GM12878 (cell line): Measurements from ENCODE around the gene MED19. TPM values are rescaled to one million over a fixed set of nuclear protein-coding genes. Genes with fewer than 3 reads are reported as not detected.

Experiments used
- BHLHE40 ChIP-seq, 2 experiments: fragments of 450-650 bp in 1 of 2; IDR thresholded peaks; 2 replicates each; pipeline ENCODE4 v1.6.1; 2011 to 2017; ENCODE audit warnings: low read depth in 2 of 2, borderline replicate concordance in 1 of 2, improper control_type of control experiment in 1 of 2, low read length in 1 of 2, mild to moderate bottlenecking in 1 of 2
- FOS ChIP-seq: IDR thresholded peaks from 3 replicates; pipeline ENCODE4 v1.6.1; 2011; ENCODE audit warnings: borderline replicate concordance; ENCODE audit not compliant: insufficient read length; ENCODE audit errors: extremely low read depth
- MXI1 ChIP-seq: fragments of 150-350 bp; IDR thresholded peaks from 2 replicates; pipeline ENCODE4 v1.6.1; 2011; ENCODE audit warnings: low read depth, mild to moderate bottlenecking, inconsistent platforms, low read length, improper control_type of control experiment
- SREBF1 ChIP-seq: IDR thresholded peaks from 2 replicates; pipeline ENCODE4 v1.6.1; 2012; ENCODE audit warnings: mild to moderate bottlenecking, low read length
- TCF3 ChIP-seq: IDR thresholded peaks from 2 replicates; pipeline ENCODE4 v1.6.1; 2012; ENCODE audit warnings: low read depth, mild to moderate bottlenecking, low read length, borderline replicate concordance; ENCODE audit not compliant: insufficient read depth
- WRNIP1 ChIP-seq: IDR thresholded peaks from 2 replicates; pipeline ENCODE4 v1.6.1; 2011; ENCODE audit warnings: low read depth, low read length, improper control_type of control experiment, borderline replicate concordance
- ZNF24 ChIP-seq: fragments of 450-650 bp; IDR thresholded peaks from 2 replicates; pipeline ENCODE4 v1.6.1; 2017; ENCODE audit warnings: antibody characterized with exemption, mild to moderate bottlenecking
- polyA plus RNA-seq, 11 experiments: library from polyadenylated mRNA; depleted of rRNA in 4 of 11; unstranded in 6 of 11; stranded (reverse) in 5 of 11; fragments of >200 nt; fragmentation: Nextera tagmentation in 4 of 11; fragmentation: Illumina TruSeq in 1 of 11; extraction: Ambion mirVana in 4 of 11; extraction: Trizol in 1 of 11; gene quantifications; 1 replicate in 1 of 11; 2 replicates in 10 of 11; pipeline versions ENCODE4 v1.2.1 to v1.2.3, GENCODE V29; 2011 to 2016; ENCODE audit warnings: inconsistent platforms in 2 of 11, missing spikeins in 2 of 11, low read depth in 1 of 11
- total RNA-seq, 4 experiments: library from RNA; depleted of rRNA in 3 of 4; stranded (reverse); fragments of >200 nt in 3 of 4; fragmentation: Illumina TruSeq in 1 of 4; extraction: Trizol in 1 of 4; gene quantifications; 2 replicates each; pipeline versions ENCODE4 v1.2.1 to v1.2.3, GENCODE V29; 2013 to 2021
- TF ChIP-seq, protein P1 (sequence below): fragments of 450-650 bp; IDR thresholded peaks from 2 replicates; pipeline ENCODE4 v1.6.1; 2014; ENCODE audit warnings: mild to moderate bottlenecking
- TF ChIP-seq, protein P2 (sequence below): fragments of 450-650 bp; IDR thresholded peaks from 2 replicates; pipeline ENCODE4 v1.6.1; 2016; ENCODE audit warnings: mild to moderate bottlenecking
- TF ChIP-seq, protein P3 (sequence below): fragments of 450-650 bp; IDR thresholded peaks from 2 replicates; pipeline ENCODE4 v1.6.1; 2018; ENCODE audit warnings: mild to moderate bottlenecking, low read depth, moderate library complexity; ENCODE audit not compliant: partially characterized antibody
- TF ChIP-seq, protein P4 (sequence below): fragments of 450-650 bp; IDR thresholded peaks from 2 replicates; pipeline ENCODE4 v1.6.1; 2017; ENCODE audit warnings: low read depth, mild to moderate bottlenecking, moderate library complexity
- TF ChIP-seq, protein P5 (sequence below): IDR thresholded peaks from 2 replicates; pipeline ENCODE4 v1.6.1; 2012; ENCODE audit warnings: low read depth, low read length, improper control_type of control experiment
- TF ChIP-seq, protein P6 (sequence below): IDR thresholded peaks from 2 replicates; pipeline ENCODE4 v1.6.1; 2011; ENCODE audit warnings: low read depth, low read length, improper control_type of control experiment, borderline replicate concordance
- TF ChIP-seq, protein P7 (sequence below): fragments of 450-650 bp; IDR thresholded peaks from 2 replicates; pipeline ENCODE4 v1.6.1; 2016; ENCODE audit warnings: mild to moderate bottlenecking, moderate library complexity, borderline replicate concordance

MED19 gene
- total and polyA plus RNA-seq, 10 of the 15 experiments (the other 5 are each of a cell fraction or from before 2014, with no cell fraction given), result 4.9 to 28.2 (median 17.3) TPM

DNA sequence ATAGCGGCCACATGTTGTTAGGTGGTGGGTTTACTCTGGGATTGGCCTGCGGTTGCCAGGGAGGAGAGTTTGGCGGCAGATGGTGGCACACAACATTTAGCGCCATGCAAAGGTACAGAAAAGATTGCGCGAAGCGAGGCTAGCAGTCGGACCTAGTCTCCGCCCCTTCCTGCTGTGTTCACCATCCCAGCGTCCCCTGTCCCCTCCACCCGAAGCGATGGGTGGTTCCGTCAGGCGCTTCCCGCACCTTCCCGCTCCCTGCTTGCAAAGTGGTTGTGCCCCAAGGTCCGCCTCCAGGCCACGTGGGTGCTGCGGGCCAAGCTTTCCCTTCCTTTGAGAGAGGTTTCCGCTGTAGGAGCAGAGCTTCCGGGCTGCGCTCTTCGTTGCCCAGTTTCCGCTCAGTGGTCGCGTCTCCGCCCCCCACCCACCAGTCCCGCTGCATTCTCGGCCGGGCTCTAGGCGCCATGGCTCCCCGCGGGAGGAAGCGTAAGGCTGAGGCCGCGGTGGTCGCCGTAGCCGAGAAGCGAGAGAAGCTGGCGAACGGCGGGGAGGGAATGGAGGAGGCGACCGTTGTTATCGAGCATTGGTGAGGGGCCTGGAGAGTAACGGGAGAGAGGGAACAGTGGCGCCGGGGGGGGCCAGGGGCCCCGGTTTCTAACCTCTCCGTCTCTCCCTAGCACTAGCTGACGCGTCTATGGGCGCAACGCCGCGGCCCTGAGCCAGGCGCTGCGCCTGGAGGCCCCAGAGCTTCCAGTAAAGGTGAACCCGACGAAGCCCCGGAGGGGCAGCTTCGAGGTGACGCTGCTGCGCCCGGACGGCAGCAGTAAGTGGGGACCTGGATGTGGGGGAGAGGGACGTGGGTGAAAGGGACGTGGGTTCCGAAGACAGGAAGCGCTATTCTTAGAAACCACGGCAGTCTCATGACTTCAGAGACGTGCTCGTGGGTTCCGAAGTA lies 29.4 kb upstream of the MED19 start, which contains the start of gene SELENOH (continued):
- TF ChIP-seq, protein P1, sequence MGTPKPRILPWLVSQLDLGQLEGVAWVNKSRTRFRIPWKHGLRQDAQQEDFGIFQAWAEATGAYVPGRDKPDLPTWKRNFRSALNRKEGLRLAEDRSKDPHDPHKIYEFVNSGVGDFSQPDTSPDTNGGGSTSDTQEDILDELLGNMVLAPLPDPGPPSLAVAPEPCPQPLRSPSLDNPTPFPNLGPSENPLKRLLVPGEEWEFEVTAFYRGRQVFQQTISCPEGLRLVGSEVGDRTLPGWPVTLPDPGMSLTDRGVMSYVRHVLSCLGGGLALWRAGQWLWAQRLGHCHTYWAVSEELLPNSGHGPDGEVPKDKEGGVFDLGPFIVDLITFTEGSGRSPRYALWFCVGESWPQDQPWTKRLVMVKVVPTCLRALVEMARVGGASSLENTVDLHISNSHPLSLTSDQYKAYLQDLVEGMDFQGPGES, result 0 out of 2 replicates have a peak, but pooled peaks have one; percentile 48
- peak; percentile 81 for TF ChIP-seq TCF3
- TF ChIP-seq, protein P2, sequence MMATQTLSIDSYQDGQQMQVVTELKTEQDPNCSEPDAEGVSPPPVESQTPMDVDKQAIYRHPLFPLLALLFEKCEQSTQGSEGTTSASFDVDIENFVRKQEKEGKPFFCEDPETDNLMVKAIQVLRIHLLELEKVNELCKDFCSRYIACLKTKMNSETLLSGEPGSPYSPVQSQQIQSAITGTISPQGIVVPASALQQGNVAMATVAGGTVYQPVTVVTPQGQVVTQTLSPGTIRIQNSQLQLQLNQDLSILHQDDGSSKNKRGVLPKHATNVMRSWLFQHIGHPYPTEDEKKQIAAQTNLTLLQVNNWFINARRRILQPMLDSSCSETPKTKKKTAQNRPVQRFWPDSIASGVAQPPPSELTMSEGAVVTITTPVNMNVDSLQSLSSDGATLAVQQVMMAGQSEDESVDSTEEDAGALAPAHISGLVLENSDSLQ, result peak; percentile 62
- TF ChIP-seq, protein P3, sequence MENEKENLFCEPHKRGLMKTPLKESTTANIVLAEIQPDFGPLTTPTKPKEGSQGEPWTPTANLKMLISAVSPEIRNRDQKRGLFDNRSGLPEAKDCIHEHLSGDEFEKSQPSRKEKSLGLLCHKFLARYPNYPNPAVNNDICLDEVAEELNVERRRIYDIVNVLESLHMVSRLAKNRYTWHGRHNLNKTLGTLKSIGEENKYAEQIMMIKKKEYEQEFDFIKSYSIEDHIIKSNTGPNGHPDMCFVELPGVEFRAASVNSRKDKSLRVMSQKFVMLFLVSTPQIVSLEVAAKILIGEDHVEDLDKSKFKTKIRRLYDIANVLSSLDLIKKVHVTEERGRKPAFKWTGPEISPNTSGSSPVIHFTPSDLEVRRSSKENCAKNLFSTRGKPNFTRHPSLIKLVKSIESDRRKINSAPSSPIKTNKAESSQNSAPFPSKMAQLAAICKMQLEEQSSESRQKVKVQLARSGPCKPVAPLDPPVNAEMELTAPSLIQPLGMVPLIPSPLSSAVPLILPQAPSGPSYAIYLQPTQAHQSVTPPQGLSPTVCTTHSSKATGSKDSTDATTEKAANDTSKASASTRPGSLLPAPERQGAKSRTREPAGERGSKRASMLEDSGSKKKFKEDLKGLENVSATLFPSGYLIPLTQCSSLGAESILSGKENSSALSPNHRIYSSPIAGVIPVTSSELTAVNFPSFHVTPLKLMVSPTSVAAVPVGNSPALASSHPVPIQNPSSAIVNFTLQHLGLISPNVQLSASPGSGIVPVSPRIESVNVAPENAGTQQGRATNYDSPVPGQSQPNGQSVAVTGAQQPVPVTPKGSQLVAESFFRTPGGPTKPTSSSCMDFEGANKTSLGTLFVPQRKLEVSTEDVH, result peak; percentile 85
- peak; percentile 93 for TF ChIP-seq MXI1
- TF ChIP-seq, protein P4, sequence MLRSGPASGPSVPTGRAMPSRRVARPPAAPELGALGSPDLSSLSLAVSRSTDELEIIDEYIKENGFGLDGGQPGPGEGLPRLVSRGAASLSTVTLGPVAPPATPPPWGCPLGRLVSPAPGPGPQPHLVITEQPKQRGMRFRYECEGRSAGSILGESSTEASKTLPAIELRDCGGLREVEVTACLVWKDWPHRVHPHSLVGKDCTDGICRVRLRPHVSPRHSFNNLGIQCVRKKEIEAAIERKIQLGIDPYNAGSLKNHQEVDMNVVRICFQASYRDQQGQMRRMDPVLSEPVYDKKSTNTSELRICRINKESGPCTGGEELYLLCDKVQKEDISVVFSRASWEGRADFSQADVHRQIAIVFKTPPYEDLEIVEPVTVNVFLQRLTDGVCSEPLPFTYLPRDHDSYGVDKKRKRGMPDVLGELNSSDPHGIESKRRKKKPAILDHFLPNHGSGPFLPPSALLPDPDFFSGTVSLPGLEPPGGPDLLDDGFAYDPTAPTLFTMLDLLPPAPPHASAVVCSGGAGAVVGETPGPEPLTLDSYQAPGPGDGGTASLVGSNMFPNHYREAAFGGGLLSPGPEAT, result peak; percentile 90
- peak; percentile 87 to 88 for TF ChIP-seq BHLHE40 (IDR thresholded peaks at IDR 0.05; ENCODE audit: borderline replicate concordance in 1 of 2, low read depth in 2 of 2, low read length in 1 of 2)
- no peak for TF ChIP-seq FOS
- peak; percentile 93 for TF ChIP-seq SREBF1
- TF ChIP-seq ZNF24, result no peak
- TF ChIP-seq, protein P5, sequence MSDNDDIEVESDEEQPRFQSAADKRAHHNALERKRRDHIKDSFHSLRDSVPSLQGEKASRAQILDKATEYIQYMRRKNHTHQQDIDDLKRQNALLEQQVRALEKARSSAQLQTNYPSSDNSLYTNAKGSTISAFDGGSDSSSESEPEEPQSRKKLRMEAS, result peak; percentile 96
- TF ChIP-seq, protein P6, sequence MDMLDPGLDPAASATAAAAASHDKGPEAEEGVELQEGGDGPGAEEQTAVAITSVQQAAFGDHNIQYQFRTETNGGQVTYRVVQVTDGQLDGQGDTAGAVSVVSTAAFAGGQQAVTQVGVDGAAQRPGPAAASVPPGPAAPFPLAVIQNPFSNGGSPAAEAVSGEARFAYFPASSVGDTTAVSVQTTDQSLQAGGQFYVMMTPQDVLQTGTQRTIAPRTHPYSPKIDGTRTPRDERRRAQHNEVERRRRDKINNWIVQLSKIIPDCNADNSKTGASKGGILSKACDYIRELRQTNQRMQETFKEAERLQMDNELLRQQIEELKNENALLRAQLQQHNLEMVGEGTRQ, result peak; percentile 76
- peak; percentile 99 for TF ChIP-seq WRNIP1
- TF ChIP-seq, protein P7, sequence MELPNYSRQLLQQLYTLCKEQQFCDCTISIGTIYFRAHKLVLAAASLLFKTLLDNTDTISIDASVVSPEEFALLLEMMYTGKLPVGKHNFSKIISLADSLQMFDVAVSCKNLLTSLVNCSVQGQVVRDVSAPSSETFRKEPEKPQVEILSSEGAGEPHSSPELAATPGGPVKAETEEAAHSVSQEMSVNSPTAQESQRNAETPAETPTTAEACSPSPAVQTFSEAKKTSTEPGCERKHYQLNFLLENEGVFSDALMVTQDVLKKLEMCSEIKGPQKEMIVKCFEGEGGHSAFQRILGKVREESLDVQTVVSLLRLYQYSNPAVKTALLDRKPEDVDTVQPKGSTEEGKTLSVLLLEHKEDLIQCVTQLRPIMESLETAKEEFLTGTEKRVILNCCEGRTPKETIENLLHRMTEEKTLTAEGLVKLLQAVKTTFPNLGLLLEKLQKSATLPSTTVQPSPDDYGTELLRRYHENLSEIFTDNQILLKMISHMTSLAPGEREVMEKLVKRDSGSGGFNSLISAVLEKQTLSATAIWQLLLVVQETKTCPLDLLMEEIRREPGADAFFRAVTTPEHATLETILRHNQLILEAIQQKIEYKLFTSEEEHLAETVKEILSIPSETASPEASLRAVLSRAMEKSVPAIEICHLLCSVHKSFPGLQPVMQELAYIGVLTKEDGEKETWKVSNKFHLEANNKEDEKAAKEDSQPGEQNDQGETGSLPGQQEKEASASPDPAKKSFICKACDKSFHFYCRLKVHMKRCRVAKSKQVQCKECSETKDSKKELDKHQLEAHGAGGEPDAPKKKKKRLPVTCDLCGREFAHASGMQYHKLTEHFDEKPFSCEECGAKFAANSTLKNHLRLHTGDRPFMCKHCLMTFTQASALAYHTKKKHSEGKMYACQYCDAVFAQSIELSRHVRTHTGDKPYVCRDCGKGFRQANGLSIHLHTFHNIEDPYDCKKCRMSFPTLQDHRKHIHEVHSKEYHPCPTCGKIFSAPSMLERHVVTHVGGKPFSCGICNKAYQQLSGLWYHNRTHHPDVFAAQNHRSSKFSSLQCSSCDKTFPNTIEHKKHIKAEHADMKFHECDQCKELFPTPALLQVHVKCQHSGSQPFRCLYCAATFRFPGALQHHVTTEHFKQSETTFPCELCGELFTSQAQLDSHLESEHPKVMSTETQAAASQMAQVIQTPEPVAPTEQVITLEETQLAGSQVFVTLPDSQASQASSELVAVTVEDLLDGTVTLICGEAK, result peak; percentile 99
